HG03135 (cell line): Measurements from ENCODE around the gene MTMR12.
A peak's percentile ranks its signal among the peaks of the same experiment; 100 is the strongest.

Experiments used
- ATAC-seq: cut with Tn5 transposase; IDR thresholded peaks from one replicate; pipeline ENCODE4 v1.9.1; 2021; ENCODE audit warnings: mild to moderate bottlenecking, moderate library complexity; ENCODE audit not compliant: unreplicated experiment

Gene MTMR12

GRCh38 chr5:32276173-32276853, 36.4 kb downstream of the MTMR12 start:
- ATAC-seq = peak; percentile 47

GRCh38 chr5:32275396-32275741, 37.4 kb downstream of the MTMR12 start:
- ATAC-seq = no peak

GRCh38 chr5:32274548-32275395, 38.0 kb downstream of the MTMR12 start:
- ATAC-seq = no peak

GRCh38 chr5:32273821-32274220, 38.9 kb downstream of the MTMR12 start:
- no peak for ATAC-seq

- no peak for ATAC-seq
Measured at GRCh38 chr5:32272746-32273145, 40.0 kb downstream of the MTMR12 start.

- no peak for ATAC-seq
Measured at GRCh38 chr5:32270946-32271345, 41.8 kb downstream of the MTMR12 start.

GRCh38 chr5:32270178-32270577, 42.6 kb downstream of the MTMR12 start:
- no peak for ATAC-seq

GRCh38 chr5:32265902-32266301, 46.8 kb downstream of the MTMR12 start:
- no peak for ATAC-seq

GRCh38 chr5:32264957-32265572, 47.7 kb downstream of the MTMR12 start:
- no peak for ATAC-seq

- no peak for ATAC-seq
Measured at GRCh38 chr5:32263684-32264083, 49.1 kb downstream of the MTMR12 start.

GRCh38 chr5:32261198-32261597, 51.5 kb downstream of the MTMR12 start:
- ATAC-seq = peak; percentile 85

- ATAC-seq = no peak
Measured at GRCh38 chr5:32259033-32259432, 53.7 kb downstream of the MTMR12 start.

GRCh38 chr5:32258424-32258823, 54.3 kb downstream of the MTMR12 start:
- ATAC-seq = no peak

- no peak for ATAC-seq
Measured at GRCh38 chr5:32255540-32255900, 57.2 kb downstream of the MTMR12 start.

GRCh38 chr5:32254881-32255539, 57.7 kb downstream of the MTMR12 start:
- ATAC-seq = no peak

GRCh38 chr5:32251871-32252458, 60.8 kb downstream of the MTMR12 start:
- no peak for ATAC-seq

GRCh38 chr5:32249668-32250067, 63.1 kb downstream of the MTMR12 start:
- ATAC-seq = no peak

GRCh38 chr5:32245742-32246141, 67.0 kb downstream of the MTMR12 start:
- no peak for ATAC-seq

GRCh38 chr5:32244017-32244416, 68.7 kb downstream of the MTMR12 start:
- ATAC-seq = no peak

- ATAC-seq = no peak
Measured at GRCh38 chr5:32241034-32241783, 71.5 kb downstream of the MTMR12 start.
